K562 (cell line): ENCODE results near the gene ITPR1. TPM values are rescaled to one million over a fixed set of nuclear protein-coding genes. Genes with fewer than 3 reads are reported as not detected.
A peak's percentile ranks its signal among the peaks of the same experiment; 100 is the strongest.

Experiments
- ATF1 ChIP-seq, 2 experiments: fragments of 450-650 bp in 1 of 2; IDR thresholded peaks; 2 replicates each; pipeline ENCODE4 v1.6.1; 2016; ENCODE audit warnings: missing compliant biosample characterization in 1 of 2, missing genetic modification characterization in 1 of 2
- COPS2 ChIP-seq: fragments of 450-650 bp; conservative IDR thresholded peaks from 2 replicates; pipeline ENCODE4 v1.6.1; 2016; ENCODE audit warnings: mild to moderate bottlenecking, moderate library complexity
- FOXA3 ChIP-seq, 2 experiments: fragments of 450-650 bp in 1 of 2; sonication (generic) in 1 of 2; formaldehyde crosslinking; IDR thresholded peaks in 1 of 2; conservative IDR thresholded peaks in 1 of 2; 2 replicates each; pipeline versions ENCODE4 v1.4.0 to v1.8.0; 2020 to 2022; ENCODE audit warnings: mild to moderate bottlenecking in 2 of 2, missing genetic modification reagents in 1 of 2
- JUNB ChIP-seq: fragments of 450-650 bp; formaldehyde crosslinking; conservative IDR thresholded peaks from 2 replicates; pipeline ENCODE4 v1.4.0; 2020; ENCODE audit warnings: mild to moderate bottlenecking
- KAT7 ChIP-seq: sonication (generic); formaldehyde crosslinking; IDR thresholded peaks from 2 replicates; pipeline ENCODE4 v1.8.0; 2022; ENCODE audit warnings: missing genetic modification reagents, mild to moderate bottlenecking, borderline replicate concordance
- MYC ChIP-seq, 2 experiments: fragments of 250-450 bp in 1 of 2; sonication (Bioruptor Pico) in 1 of 2; IDR thresholded peaks; 2 replicates each; pipeline versions ENCODE4 v1.5.1 to v1.6.1; 2012 to 2021; ENCODE audit warnings: low read depth in 2 of 2, borderline replicate concordance in 1 of 2, improper control_type of control experiment in 1 of 2, low read length in 1 of 2, mild to moderate bottlenecking in 1 of 2, moderate library complexity in 1 of 2
- PURB ChIP-seq: sonication (generic); formaldehyde crosslinking; IDR thresholded peaks from 2 replicates; pipeline ENCODE4 v1.9.0; 2021; ENCODE audit warnings: low read depth, mild to moderate bottlenecking, missing genetic modification reagents
- RBM17 ChIP-seq: fragments of 200-400 bp; formaldehyde crosslinking; IDR thresholded peaks from 2 replicates; pipeline ENCODE4 v1.6.1; 2017; ENCODE audit warnings: low read depth, mild to moderate bottlenecking, low read length, borderline replicate concordance
- SMAD4 ChIP-seq: fragments of 250-450 bp; sonication (Bioruptor Pico); conservative IDR thresholded peaks from 2 replicates; pipeline ENCODE4 v1.8.0; 2021; ENCODE audit warnings: inconsistent platforms, mild to moderate bottlenecking, moderate library complexity
- SP1 ChIP-seq: sonication (generic); formaldehyde crosslinking; IDR thresholded peaks from 2 replicates; pipeline ENCODE4 v1.8.1; 2022; ENCODE audit warnings: mild to moderate bottlenecking, missing genetic modification reagents
- TBP ChIP-seq: optimal IDR thresholded peaks from 2 replicates; pipeline ENCODE3; 2011; ENCODE audit warnings: low read depth, low read length, improper control_type of control experiment
- TCF3 ChIP-seq: sonication (generic); formaldehyde crosslinking; IDR thresholded peaks from 2 replicates; pipeline ENCODE4 v1.4.0; 2020; ENCODE audit warnings: mild to moderate bottlenecking, missing genetic modification reagents
- TOE1 ChIP-seq, 2 experiments: fragments of 450-650 bp in 1 of 2; sonication (generic) in 1 of 2; formaldehyde crosslinking in 1 of 2; IDR thresholded peaks; 2 replicates each; pipeline versions ENCODE4 v1.7.1 to v1.8.0; 2016 to 2022; ENCODE audit warnings: borderline replicate concordance in 2 of 2, mild to moderate bottlenecking in 2 of 2, antibody characterized with exemption in 1 of 2, inconsistent platforms in 1 of 2, low read depth in 1 of 2, missing genetic modification reagents in 1 of 2, moderate library complexity in 1 of 2
- ZFX ChIP-seq: sonication (generic); formaldehyde crosslinking; IDR thresholded peaks from 2 replicates; pipeline ENCODE4 v1.8.0; 2022; ENCODE audit warnings: mild to moderate bottlenecking, missing genetic modification reagents, moderate library complexity
- ZKSCAN3 ChIP-seq: fragments of 250-450 bp; sonication (Bioruptor Pico); IDR thresholded peaks from 2 replicates; pipeline ENCODE4 v1.4.0; 2020
- ZNF212 ChIP-seq: fragments of 450-650 bp; formaldehyde crosslinking; IDR thresholded peaks from 2 replicates; pipeline ENCODE4 v1.4.0; 2020; ENCODE audit warnings: mild to moderate bottlenecking
- ZNF23 ChIP-seq: fragments of 250-450 bp; sonication (Bioruptor Pico); IDR thresholded peaks from 2 replicates; pipeline ENCODE4 v1.4.0; 2020; ENCODE audit warnings: mild to moderate bottlenecking
- ZNF431 ChIP-seq: sonication (generic); formaldehyde crosslinking; IDR thresholded peaks from 2 replicates; pipeline ENCODE4 v1.8.0; 2022; ENCODE audit warnings: mild to moderate bottlenecking, missing genetic modification reagents
- ZNF707 ChIP-seq: fragments of 250-450 bp; sonication (Bioruptor Pico); conservative IDR thresholded peaks from 2 replicates; pipeline ENCODE4 v1.8.0; 2022; ENCODE audit warnings: inconsistent platforms, mild to moderate bottlenecking, moderate library complexity
- polyA plus RNA-seq, 8 experiments: library from polyadenylated mRNA; depleted of rRNA in 4 of 8; stranded (reverse) in 5 of 8; unstranded in 3 of 8; fragments of >200 nt; fragmentation: Nextera tagmentation in 2 of 8; fragmentation: Illumina TruSeq in 1 of 8; extraction: Ambion mirVana in 2 of 8; extraction: Trizol in 1 of 8; gene quantifications; 2 replicates each; pipeline versions ENCODE4 v1.2.1 to v1.2.3, GENCODE V29; 2011 to 2014; ENCODE audit warnings: inconsistent platforms in 1 of 8, missing spikeins in 1 of 8
- total RNA-seq, 7 experiments: library from RNA; depleted of rRNA in 6 of 7; stranded (reverse); fragments of >200 nt in 6 of 7; fragmentation: Illumina TruSeq in 2 of 7; extraction: Trizol in 2 of 7; gene quantifications; 2 replicates each; pipeline versions ENCODE4 v1.2.1 to v1.2.3, GENCODE V29; 2011 to 2021; ENCODE audit warnings: low replicate concordance in 1 of 7
- TF ChIP-seq, protein P1 (sequence below), 3 experiments: fragments of 200-800 bp in 1 of 3; sonication (Bioruptor generic) in 1 of 3; sonication (generic) in 1 of 3; formaldehyde crosslinking in 1 of 3; IDR thresholded peaks; 2 replicates each; pipeline versions ENCODE4 v1.6.1 to v1.8.0; 2016 to 2022; ENCODE audit warnings: mild to moderate bottlenecking in 2 of 3, missing compliant biosample characterization in 2 of 3, missing genetic modification characterization in 2 of 3, missing genetic modification reagents in 1 of 3
- TF ChIP-seq, protein P2 (sequence below): fragments of 450-650 bp; IDR thresholded peaks from 2 replicates; pipeline ENCODE4 v1.6.1; 2018; ENCODE audit not compliant: partially characterized antibody
- TF ChIP-seq, protein P3 (sequence below): sonication (generic); formaldehyde crosslinking; IDR thresholded peaks from 2 replicates; pipeline ENCODE4 v1.8.0; 2022; ENCODE audit warnings: mild to moderate bottlenecking, missing genetic modification reagents

ITPR1 gene
- total and polyA plus RNA-seq, 9 of the 15 experiments (the other 6 are each of a cell fraction or from before 2014, with no cell fraction given): 22.4 to 40.0 (median 27.4) TPM

DNA sequence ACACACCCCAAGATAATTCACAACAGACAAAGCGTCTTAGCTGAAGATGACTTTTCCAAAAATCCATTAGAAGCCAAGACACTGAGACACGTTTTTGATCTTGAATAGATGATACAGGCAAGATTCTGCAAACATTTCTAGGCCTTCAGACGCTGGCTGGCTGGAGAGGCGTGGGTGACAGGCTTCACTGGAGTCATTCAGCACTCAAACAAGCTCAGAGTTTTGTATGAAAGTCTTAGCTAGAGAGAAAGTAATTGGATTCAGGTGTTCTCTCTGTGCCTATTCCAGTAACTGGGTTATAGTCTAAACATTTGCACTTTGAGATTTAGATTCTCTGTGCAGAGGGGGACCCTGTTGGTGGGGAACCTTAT lies 338.4 kb downstream of the ITPR1 start (continued):
- TF ChIP-seq ATF1 (CRISPR knock-in tag; IDR thresholded peaks at IDR 0.05): no peak
- TF ChIP-seq ATF1 (tag; IDR thresholded peaks at IDR 0.05): 0 out of 2 replicates have a peak, but pooled peaks have one; percentile 0
- no peak for TF ChIP-seq COPS2
- TF ChIP-seq SMAD4: no peak
- TF ChIP-seq, protein P1, sequence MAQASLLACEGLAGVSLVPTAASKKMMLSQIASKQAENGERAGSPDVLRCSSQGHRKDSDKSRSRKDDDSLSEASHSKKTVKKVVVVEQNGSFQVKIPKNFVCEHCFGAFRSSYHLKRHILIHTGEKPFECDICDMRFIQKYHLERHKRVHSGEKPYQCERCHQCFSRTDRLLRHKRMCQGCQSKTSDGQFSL (CRISPR knock-in tag; IDR thresholded peaks at IDR 0.05): 0 out of 2 replicates have a peak, but pooled peaks have one; percentile 11
- TF ChIP-seq, protein P1 (tag; IDR thresholded peaks at IDR 0.05): no peak
- no peak for TF ChIP-seq MYC (IDR thresholded peaks at IDR 0.05; ENCODE audit: low read depth, low read length)
- TF ChIP-seq MYC (CRISPR knock-in tag; IDR thresholded peaks at IDR 0.05; ENCODE audit: borderline replicate concordance, low read depth): 0 out of 2 replicates have a peak, but pooled peaks have one; percentile 13
- TF ChIP-seq ZFX (CRISPR knock-in tag): peak; percentile 1; the same call in 1 of the 2 replicates
- TF ChIP-seq KAT7 (CRISPR knock-in tag): no peak
- TF ChIP-seq JUNB (CRISPR knock-in tag): no peak
- TF ChIP-seq ZNF23 (CRISPR knock-in tag): no peak
- peak; percentile 44 for TF ChIP-seq TBP
- TF ChIP-seq TCF3 (CRISPR knock-in tag): no peak
- 0 out of 2 replicates have a peak, but pooled peaks have one; percentile 5 for TF ChIP-seq SP1 (CRISPR knock-in tag)
- TF ChIP-seq, protein P2, sequence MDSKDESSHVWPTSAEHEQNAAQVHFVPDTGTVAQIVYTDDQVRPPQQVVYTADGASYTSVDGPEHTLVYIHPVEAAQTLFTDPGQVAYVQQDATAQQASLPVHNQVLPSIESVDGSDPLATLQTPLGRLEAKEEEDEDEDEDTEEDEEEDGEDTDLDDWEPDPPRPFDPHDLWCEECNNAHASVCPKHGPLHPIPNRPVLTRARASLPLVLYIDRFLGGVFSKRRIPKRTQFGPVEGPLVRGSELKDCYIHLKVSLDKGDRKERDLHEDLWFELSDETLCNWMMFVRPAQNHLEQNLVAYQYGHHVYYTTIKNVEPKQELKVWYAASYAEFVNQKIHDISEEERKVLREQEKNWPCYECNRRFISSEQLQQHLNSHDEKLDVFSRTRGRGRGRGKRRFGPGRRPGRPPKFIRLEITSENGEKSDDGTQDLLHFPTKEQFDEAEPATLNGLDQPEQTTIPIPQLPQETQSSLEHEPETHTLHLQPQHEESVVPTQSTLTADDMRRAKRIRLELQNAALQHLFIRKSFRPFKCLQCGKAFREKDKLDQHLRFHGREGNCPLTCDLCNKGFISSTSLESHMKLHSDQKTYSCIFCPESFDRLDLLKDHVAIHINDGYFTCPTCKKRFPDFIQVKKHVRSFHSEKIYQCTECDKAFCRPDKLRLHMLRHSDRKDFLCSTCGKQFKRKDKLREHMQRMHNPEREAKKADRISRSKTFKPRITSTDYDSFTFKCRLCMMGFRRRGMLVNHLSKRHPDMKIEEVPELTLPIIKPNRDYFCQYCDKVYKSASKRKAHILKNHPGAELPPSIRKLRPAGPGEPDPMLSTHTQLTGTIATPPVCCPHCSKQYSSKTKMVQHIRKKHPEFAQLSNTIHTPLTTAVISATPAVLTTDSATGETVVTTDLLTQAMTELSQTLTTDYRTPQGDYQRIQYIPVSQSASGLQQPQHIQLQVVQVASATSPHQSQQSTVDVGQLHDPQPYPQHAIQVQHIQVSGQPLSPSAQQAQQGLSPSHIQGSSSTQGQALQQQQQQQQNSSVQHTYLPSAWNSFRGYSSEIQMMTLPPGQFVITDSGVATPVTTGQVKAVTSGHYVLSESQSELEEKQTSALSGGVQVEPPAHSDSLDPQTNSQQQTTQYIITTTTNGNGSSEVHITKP: no peak
- TF ChIP-seq, protein P3, sequence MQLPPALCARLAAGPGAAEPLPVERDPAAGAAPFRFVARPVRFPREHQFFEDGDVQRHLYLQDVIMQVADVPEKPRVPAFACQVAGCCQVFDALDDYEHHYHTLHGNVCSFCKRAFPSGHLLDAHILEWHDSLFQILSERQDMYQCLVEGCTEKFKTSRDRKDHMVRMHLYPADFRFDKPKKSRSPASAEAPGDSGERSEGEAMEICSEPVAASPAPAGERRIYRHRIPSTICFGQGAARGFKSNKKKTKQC (CRISPR knock-in tag): no peak
- TF ChIP-seq ZNF212: no peak
- no peak for TF ChIP-seq ZNF707 (CRISPR knock-in tag)
- no peak for TF ChIP-seq TOE1 (IDR thresholded peaks at IDR 0.05; ENCODE audit: borderline replicate concordance)
- TF ChIP-seq TOE1 (CRISPR knock-in tag; IDR thresholded peaks at IDR 0.05; ENCODE audit: borderline replicate concordance, low read depth): no peak
- TF ChIP-seq ZKSCAN3: no peak
- TF ChIP-seq RBM17: no peak
- peak in 1 of 2 experiments; percentile 47; a peak in 1 of 4 replicates for TF ChIP-seq FOXA3 (CRISPR knock-in tag; conservative IDR thresholded peaks at IDR 0.05 in 1 of 2, IDR thresholded peaks at IDR 0.05 in 1 of 2)
- TF ChIP-seq ZNF431 (CRISPR knock-in tag): 0 out of 2 replicates have a peak, but pooled peaks have one; percentile 26
- no peak for TF ChIP-seq PURB
